GM12801 (cell line): Measurements from ENCODE around the gene SLC23A2.

Source experiments
- CTCF ChIP-seq: IDR thresholded peaks from one replicate; pipeline ENCODE4 v1.5.1; 2011; ENCODE audit warnings: control low read depth; ENCODE audit not compliant: insufficient read length; ENCODE audit errors: extremely low read depth

SLC23A2 gene

GRCh38 chr20:4978050-4978918, 23.0 kb downstream of the SLC23A2 start:
- TF ChIP-seq CTCF: no peak

- no peak for TF ChIP-seq CTCF
These were observed 27.8 kb downstream of the SLC23A2 start for GRCh38 chr20:4973330-4974097.

GRCh38 chr20:4972506-4973251, 28.6 kb downstream of the SLC23A2 start:
- no peak for TF ChIP-seq CTCF

- no peak for TF ChIP-seq CTCF
These were observed 30.2 kb downstream of the SLC23A2 start for GRCh38 chr20:4971064-4971463.

GRCh38 chr20:4967752-4968477, 33.4 kb downstream of the SLC23A2 start:
- no peak for TF ChIP-seq CTCF

GRCh38 chr20:4966826-4967751, 34.2 kb downstream of the SLC23A2 start:
- TF ChIP-seq CTCF: no peak
